Naive thymus-derived CD4-positive, alpha-beta T cell (primary cell): Measurements from ENCODE around the gene FAM222A. TPM values are rescaled to one million over a fixed set of nuclear protein-coding genes. Genes with fewer than 3 reads are reported as not detected.

Experiments used
- ATAC-seq: fragments of 150-1000 bp; cut with Tn5 transposase; 2 replicates; pipeline ENCODE4 v1.10.0; 2021; ENCODE audit warnings: mild to moderate bottlenecking, moderate library complexity
- CTCF ChIA-PET: fragments of 350-600 bp; sonication (Branson Sonifier 250); formaldehyde crosslinking; loops from one replicate; lab custom pipeline; 2021; ENCODE audit warnings: antibody characterized with exemption; lab: Charles Lee
- POLR2A ChIA-PET: fragments of 350-600 bp; sonication (Branson Sonifier 250); formaldehyde crosslinking; loops from one replicate; lab custom pipeline; 2021; ENCODE audit warnings: antibody characterized with exemption, inconsistent platforms; lab: Charles Lee
- DNase-seq, 9 donors: peaks; one replicate each; pipeline versions ENCODE4 v3.0.0 to v3.0.0-alpha.2; 2020 to 2022; ENCODE audit warnings: mixed read lengths in 1 of 9
- H3K27ac ChIP-seq: one replicate; pipeline ENCODE4 v1.7.0; 2013; ENCODE audit warnings: mild to moderate bottlenecking, low read depth, low read length, moderate library complexity
- H3K27me3 ChIP-seq, 2 donors: one replicate each; pipeline ENCODE4 v1.7.0; 2013; ENCODE audit warnings: low read length in 2 of 2, mild to moderate bottlenecking in 2 of 2, moderate library complexity in 2 of 2; ENCODE audit not compliant: control insufficient read depth in 2 of 2, insufficient read depth in 2 of 2
- H3K36me3 ChIP-seq, 3 experiments: 1 replicate in 2 of 3; 2 replicates in 1 of 3; pipeline ENCODE4 v1.7.0; 2013; ENCODE audit warnings: low read length in 3 of 3, mild to moderate bottlenecking in 3 of 3, moderate library complexity in 1 of 3; ENCODE audit not compliant: insufficient read depth in 3 of 3, control insufficient read depth in 2 of 3
- H3K4me1 ChIP-seq, 2 donors: one replicate each; pipeline ENCODE4 v1.7.0; 2013; ENCODE audit warnings: low read length in 2 of 2, mild to moderate bottlenecking in 2 of 2, moderate library complexity in 1 of 2; ENCODE audit not compliant: control insufficient read depth in 2 of 2, insufficient read depth in 2 of 2
- H3K4me3 ChIP-seq: 2 replicates; pipeline ENCODE4 v1.7.0; 2013; ENCODE audit warnings: mild to moderate bottlenecking, low read length
- H3K9me3 ChIP-seq, 3 experiments: 1 replicate in 2 of 3; 2 replicates in 1 of 3; pipeline ENCODE4 v1.7.0; 2013; ENCODE audit warnings: low read length in 3 of 3; ENCODE audit not compliant: control insufficient read depth in 2 of 3
- H3K27ac Mint-ChIP-seq, 9 donors: one replicate each; pipeline ENCODE4 v1.8.0; 2020 to 2022; ENCODE audit warnings: mixed read lengths in 9 of 9, mild to moderate bottlenecking in 8 of 9, moderate library complexity in 5 of 9, inconsistent platforms in 2 of 9
- H3K27me3 Mint-ChIP-seq, 5 donors: one replicate each; pipeline ENCODE4 v1.8.0; 2021 to 2022; ENCODE audit warnings: mixed read lengths in 5 of 5, mild to moderate bottlenecking in 1 of 5
- H3K36me3 Mint-ChIP-seq, 5 donors: one replicate each; pipeline ENCODE4 v1.8.0; 2020 to 2022; ENCODE audit warnings: mixed read lengths in 5 of 5, mild to moderate bottlenecking in 3 of 5, inconsistent platforms in 1 of 5
- H3K4me1 Mint-ChIP-seq, 7 donors: one replicate each; pipeline ENCODE4 v1.8.0; 2020 to 2022; ENCODE audit warnings: mixed read lengths in 7 of 7, mild to moderate bottlenecking in 3 of 7, inconsistent platforms in 1 of 7
- H3K4me3 Mint-ChIP-seq, 10 donors: one replicate each; pipeline ENCODE4 v1.8.0; 2020 to 2022; ENCODE audit warnings: mild to moderate bottlenecking in 10 of 10, mixed read lengths in 10 of 10, moderate library complexity in 6 of 10, inconsistent platforms in 2 of 10
- H3K9me3 Mint-ChIP-seq, 11 donors: one replicate each; pipeline ENCODE4 v1.8.0; 2020 to 2022; ENCODE audit warnings: mixed read lengths in 11 of 11, mild to moderate bottlenecking in 4 of 11, inconsistent platforms in 1 of 11, moderate library complexity in 1 of 11
- intact Hi-C, 2 donors: fragments of 100-400 bp; cut with micrococcal nuclease; formaldehyde crosslinking; loops; one replicate each; pipeline ENCODE4 v1.15.1; 2023
- polyA plus RNA-seq, 2 donors: library from polyadenylated mRNA; unstranded; fragments of 300-500 nt; fragmentation: Illumina TruSeq; gene quantifications; one replicate each; pipeline ENCODE4 v1.2.3, GENCODE V29; 2021
- total RNA-seq, 6 experiments: library from RNA in 5 of 6; stranded (reverse) in 5 of 6; gene quantifications; 1 replicate in 5 of 6; 2 replicates in 1 of 6; pipeline ENCODE4 v1.2.3 and lab custom pipeline; 2021 to 2026

FAM222A gene
- total and polyA plus RNA-seq, 7 experiments from 2014 or later: 0.08 to 1.6 (median 0.38) TPM

DNA sequence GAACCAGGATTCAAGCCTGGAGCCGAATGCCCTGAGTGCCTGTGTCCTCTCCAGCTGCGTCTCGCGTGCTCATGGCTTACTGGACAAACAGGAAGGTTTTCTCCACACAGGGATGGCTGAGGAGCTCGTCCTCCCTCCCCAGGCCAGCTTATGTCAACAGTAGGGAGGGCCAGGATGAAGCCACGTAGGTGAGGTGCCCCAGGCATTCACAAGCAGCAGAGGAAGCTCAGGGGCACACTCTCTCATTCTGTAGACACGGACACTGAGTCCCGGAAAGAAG, 70.3 kb downstream of the FAM222A start:
- Mint-ChIP-seq H3K27ac (no peak overlapping the region), H3K4me1 (no peaks in the 10 kb centered on the region), H3K36me3 (no peaks in the 10 kb centered on the region), H3K9me3 (peaks cover 0 to 5% (median 0%) of the 10 kb centered on the region in 11 donors), H3K4me3 (no peak overlapping the region), H3K27me3 (peaks cover 0 to 11% (median 0%) of the 10 kb centered on the region in 5 donors)
- no peaks in the 10 kb centered on the region for H3K27me3 ChIP-seq
- ATAC-seq (no peak), DNase-seq (no peak)
- CTCF ChIA-PET: no interaction called here
- H3K9me3 ChIP-seq: no peaks in the 10 kb centered on the region
- POLR2A ChIA-PET: no interaction called here
- no peak overlapping the region for H3K4me3 ChIP-seq
- H3K27ac ChIP-seq: no peak overlapping the region
- H3K36me3 ChIP-seq: no peaks in the 10 kb centered on the region
- H3K4me1 ChIP-seq: no peaks in the 10 kb centered on the region
- intact Hi-C loops: no loop called here

DNA sequence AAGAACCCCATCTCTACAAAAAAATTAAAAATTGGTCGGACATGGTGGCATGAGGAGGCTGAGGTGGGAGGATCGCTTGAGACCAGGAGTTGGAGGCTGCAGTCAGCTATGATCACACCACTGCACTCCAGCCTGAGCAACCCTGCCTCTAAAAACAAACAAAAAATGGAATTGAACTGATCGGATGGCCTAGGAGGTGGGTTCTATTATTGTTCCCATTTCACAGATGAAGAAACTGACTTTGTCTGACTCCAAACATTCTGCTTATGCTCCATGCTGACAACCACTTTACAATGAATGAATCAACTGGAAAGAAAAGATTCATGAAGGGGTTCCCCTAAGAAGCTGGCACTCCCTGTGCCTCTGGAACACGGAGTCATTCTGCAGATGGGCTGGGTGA, 72.2 kb downstream of the FAM222A start:
- no peak for DNase-seq
- Mint-ChIP-seq H3K27ac (no peak overlapping the region), H3K4me3 (no peak overlapping the region), H3K4me1 (no peaks in the 10 kb centered on the region), H3K9me3 (peaks cover 0 to 3% (median 0%) of the 10 kb centered on the region in 11 donors), H3K27me3 (peaks cover 0 to 15% (median 0%) of the 10 kb centered on the region in 5 donors), H3K36me3 (no peaks in the 10 kb centered on the region)
- H3K9me3 ChIP-seq: no peaks in the 10 kb centered on the region
- intact Hi-C loops: no loop called here
- H3K4me1 ChIP-seq: no peaks in the 10 kb centered on the region
- no peak overlapping the region for H3K4me3 ChIP-seq
- no peaks in the 10 kb centered on the region for H3K36me3 ChIP-seq
- H3K27ac ChIP-seq: no peak overlapping the region
- no peak for ATAC-seq
- POLR2A ChIA-PET: no interaction called here
- CTCF ChIA-PET: no interaction called here
- no peaks in the 10 kb centered on the region for H3K27me3 ChIP-seq

GRCh38 chr12:109786799-109787198, 73.2 kb downstream of the FAM222A start:
- ATAC-seq (no peak), DNase-seq (no peak)
- Mint-ChIP-seq H3K4me1 (no peaks in the 10 kb centered on the region), H3K4me3 (no peak overlapping the region), H3K27ac (no peak overlapping the region), H3K9me3 (peaks cover 0 to 3% (median 0%) of the 10 kb centered on the region in 11 donors), H3K36me3 (no peaks in the 10 kb centered on the region), H3K27me3 (peaks cover 0 to 15% (median 0%) of the 10 kb centered on the region in 5 donors)
- Histone ChIP-seq H3K4me3 (no peak overlapping the region), H3K4me1 (no peaks in the 10 kb centered on the region), H3K27ac (no peak overlapping the region), H3K27me3 (no peaks in the 10 kb centered on the region), H3K9me3 (no peaks in the 10 kb centered on the region), H3K36me3 (no peaks in the 10 kb centered on the region)
- POLR2A ChIA-PET: no interaction called here
- intact Hi-C loops: no loop called here
- CTCF ChIA-PET: no interaction called here

DNA sequence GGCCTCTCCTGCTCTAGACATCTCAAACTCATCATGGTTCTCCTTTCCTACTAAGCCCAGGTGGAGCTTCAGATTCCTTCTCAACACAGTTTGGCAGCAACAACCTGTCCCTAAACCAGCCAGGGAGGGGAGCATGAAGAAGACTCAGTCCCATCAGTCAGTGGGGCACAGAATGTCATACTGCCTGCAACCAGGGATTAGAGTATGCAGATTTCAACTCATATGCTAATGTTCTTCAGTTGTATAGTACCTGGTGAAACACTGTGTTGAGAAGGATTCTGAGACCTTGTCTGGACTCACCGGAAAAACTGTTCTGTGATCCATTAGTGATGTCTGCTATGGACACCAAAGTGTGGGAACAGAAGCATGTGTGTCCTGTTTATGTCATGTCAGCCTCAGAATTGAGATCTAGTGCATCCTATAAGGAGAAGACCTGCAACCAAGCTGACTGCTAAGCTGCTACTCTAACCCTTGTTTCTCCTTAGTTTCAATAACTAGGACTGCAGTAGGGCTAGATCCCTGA, 76.0 kb downstream of the FAM222A start:
- no peak for ATAC-seq
- Histone ChIP-seq H3K27me3 (no peaks in the 10 kb centered on the region), H3K4me3 (no peak overlapping the region), H3K9me3 (no peaks in the 10 kb centered on the region), H3K27ac (no peak overlapping the region), H3K36me3 (no peaks in the 10 kb centered on the region), H3K4me1 (no peaks in the 10 kb centered on the region)
- Mint-ChIP-seq H3K9me3 (peaks cover 0 to 2% (median 0%) of the 10 kb centered on the region in 11 donors), H3K27ac (no peak overlapping the region), H3K36me3 (no peaks in the 10 kb centered on the region), H3K4me3 (no peak overlapping the region), H3K4me1 (no peaks in the 10 kb centered on the region), H3K27me3 (peaks cover 0 to 21% (median 5%) of the 10 kb centered on the region in 5 donors)
- no peak for DNase-seq
- POLR2A ChIA-PET: interaction anchor here (0.5 kb wide), 1 partner anchor 16 kb away, joined by 5 read pairs; no protein-coding TSS in a partner anchor
- intact Hi-C loops: no loop called here
- CTCF ChIA-PET: no interaction called here

DNA sequence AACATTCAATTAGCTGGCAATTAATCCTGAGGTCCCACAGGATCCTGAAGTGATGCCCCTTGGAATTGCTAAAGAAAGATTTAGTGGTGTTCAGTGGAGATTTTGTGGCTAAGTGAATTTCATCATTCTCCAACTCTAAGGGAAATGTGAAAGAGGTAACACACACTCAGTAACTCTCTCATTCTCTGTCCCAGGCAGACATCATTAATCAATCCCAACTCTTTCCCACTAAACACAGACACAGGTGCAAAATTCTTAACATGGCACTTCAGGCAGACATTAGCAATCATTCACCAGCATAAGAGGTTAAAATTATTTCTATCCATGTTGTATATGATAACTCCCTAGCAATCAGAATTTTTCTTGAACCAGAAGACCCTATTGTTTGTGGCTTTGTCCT, 79.4 kb downstream of the FAM222A start:
- Histone ChIP-seq H3K9me3 (no peaks in the 10 kb centered on the region), H3K27ac (no peak overlapping the region), H3K36me3 (no peaks in the 10 kb centered on the region), H3K27me3 (no peaks in the 10 kb centered on the region), H3K4me1 (no peaks in the 10 kb centered on the region), H3K4me3 (no peak overlapping the region)
- Mint-ChIP-seq H3K36me3 (no peaks in the 10 kb centered on the region), H3K4me1 (peaks cover 0 to 1% (median 0%) of the 10 kb centered on the region in 7 donors), H3K9me3 (peaks cover 0 to 2% (median 0%) of the 10 kb centered on the region in 11 donors), H3K4me3 (no peak overlapping the region), H3K27ac (peak overlapping the region in 1 of 9 donors; percentile 28), H3K27me3 (peaks cover 4 to 12% (median 5%) of the 10 kb centered on the region in 5 donors)
- no peak for ATAC-seq
- intact Hi-C loops: no loop called here
- POLR2A ChIA-PET: no interaction called here
- DNase-seq: no peak
- CTCF ChIA-PET: no interaction called here

DNA sequence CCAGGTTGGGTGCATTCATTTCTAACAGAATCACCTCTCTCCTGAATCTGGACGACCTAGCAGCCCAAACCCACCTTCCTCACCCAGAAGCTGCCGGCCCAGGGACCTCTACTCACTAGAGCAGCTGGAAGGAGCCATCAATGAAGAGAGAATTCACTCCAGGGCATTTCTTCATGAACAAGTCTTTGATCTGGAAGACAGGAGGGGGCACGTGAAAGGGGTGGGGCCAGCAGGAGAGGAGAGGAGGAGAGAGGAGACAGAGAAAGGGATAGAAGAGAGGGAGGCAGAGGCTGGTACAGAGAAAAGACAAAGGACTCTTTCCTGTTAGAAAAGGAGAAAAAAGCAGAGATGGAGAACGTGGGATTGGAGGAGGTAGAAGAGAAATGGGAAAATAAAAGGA, 79.8 kb downstream of the FAM222A start:
- intact Hi-C loops: no loop called here
- CTCF ChIA-PET: no interaction called here
- Histone ChIP-seq H3K9me3 (no peaks in the 10 kb centered on the region), H3K27me3 (no peaks in the 10 kb centered on the region), H3K4me1 (no peaks in the 10 kb centered on the region), H3K27ac (no peak overlapping the region), H3K36me3 (no peaks in the 10 kb centered on the region), H3K4me3 (no peak overlapping the region)
- H3K4me3 Mint-ChIP-seq: no peak overlapping the region
- H3K4me1 Mint-ChIP-seq: peaks cover 0 to 3% (median 0%) of the 10 kb centered on the region in 7 donors
- no peaks in the 10 kb centered on the region for H3K36me3 Mint-ChIP-seq
- ATAC-seq (no peak), DNase-seq (no peak)
- POLR2A ChIA-PET: no interaction called here
- no peak overlapping the region for H3K27ac Mint-ChIP-seq
- peaks cover 0 to 2% (median 0%) of the 10 kb centered on the region in 11 donors for H3K9me3 Mint-ChIP-seq
- peaks cover 4 to 14% (median 5%) of the 10 kb centered on the region in 5 donors for H3K27me3 Mint-ChIP-seq

DNA sequence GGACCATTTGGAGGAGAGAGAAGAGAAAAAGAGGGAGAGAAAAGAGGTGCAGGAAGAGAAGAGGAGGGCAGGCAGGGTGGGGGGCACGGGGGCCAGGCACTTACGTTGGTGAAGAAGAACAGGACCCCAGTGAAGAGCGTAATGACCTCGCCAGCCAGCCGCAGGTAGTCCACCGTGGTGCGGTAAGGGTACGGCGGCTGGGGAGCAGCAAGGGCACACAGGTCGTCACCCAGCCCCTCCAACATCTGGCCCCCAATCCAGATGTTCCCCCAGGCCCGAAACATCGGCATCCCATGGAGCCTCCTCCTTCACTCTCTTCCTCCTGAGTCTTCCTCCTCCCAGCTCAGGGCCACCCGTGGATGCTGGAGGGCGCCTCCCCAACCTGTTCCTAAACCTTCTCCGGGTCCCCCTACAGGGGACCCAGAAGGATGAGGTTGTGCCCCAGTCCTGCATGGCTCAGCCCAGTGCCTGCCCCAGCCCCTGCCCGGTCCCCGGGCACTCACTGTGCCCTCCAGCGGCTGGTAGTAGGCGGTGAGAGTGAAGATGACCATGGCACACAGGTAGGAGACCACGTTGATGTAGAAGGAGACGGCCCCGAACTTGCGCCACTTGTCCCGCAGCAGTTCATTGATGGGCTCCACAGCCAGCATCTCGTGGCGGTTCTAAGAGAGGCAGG, 80.3 kb downstream of the FAM222A start:
- peaks cover 0 to 2% (median 0%) of the 10 kb centered on the region in 11 donors for H3K9me3 Mint-ChIP-seq
- Histone ChIP-seq H3K4me3 (no peak overlapping the region), H3K9me3 (no peaks in the 10 kb centered on the region), H3K4me1 (no peaks in the 10 kb centered on the region), H3K27ac (no peak overlapping the region), H3K27me3 (no peaks in the 10 kb centered on the region), H3K36me3 (no peaks in the 10 kb centered on the region)
- DNase-seq (no peak), ATAC-seq (no peak)
- no peaks in the 10 kb centered on the region for H3K36me3 Mint-ChIP-seq
- H3K27me3 Mint-ChIP-seq: peaks cover 4 to 14% (median 5%) of the 10 kb centered on the region in 5 donors
- ChIA-PET POLR2A (no interaction called here), CTCF (no interaction called here)
- intact Hi-C loops: no loop called here
- no peak overlapping the region for H3K4me3 Mint-ChIP-seq
- peaks cover 0 to 3% (median 0%) of the 10 kb centered on the region in 7 donors for H3K4me1 Mint-ChIP-seq
- H3K27ac Mint-ChIP-seq: no peak overlapping the region
